ENCODE results near the gene CCDC187. TPM values are rescaled to one million over a fixed set of nuclear protein-coding genes. Genes with fewer than 3 reads are reported as not detected.

Gene CCDC187
- total RNA-seq, 1 donor from 2014 or later: 0.69 TPM

DNA sequence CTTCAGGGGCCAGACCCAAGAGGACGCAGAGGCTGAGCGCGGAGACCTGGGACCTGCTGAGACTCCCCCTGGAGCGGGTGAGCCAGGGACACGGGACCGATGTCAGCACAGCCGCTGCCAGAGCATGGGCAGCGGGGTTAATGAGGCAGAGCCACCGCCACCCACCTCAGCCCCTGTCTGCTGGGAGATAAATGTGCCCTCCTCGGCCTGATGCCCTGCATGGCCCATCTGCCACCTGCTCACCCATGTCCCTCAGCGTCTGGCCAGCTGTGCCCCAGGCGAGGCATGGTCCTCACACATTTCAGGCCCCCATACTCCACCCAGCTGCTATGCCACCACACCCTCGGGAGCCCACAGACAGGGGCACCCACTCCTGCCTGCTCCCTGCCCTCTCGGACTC lies 44.8 kb upstream of the CCDC187 start:
- CTCF ChIA-PET: no interaction called here
- Mint-ChIP-seq H3K4me3 (no peak overlapping the region), H3K27ac (no peak overlapping the region), H3K27me3 (no peaks in the 10 kb centered on the region), H3K36me3 (ENCODE audit: low read depth) (no peaks in the 10 kb centered on the region), H3K9me3 (no peaks in the 10 kb centered on the region), H3K4me1 (no peaks in the 10 kb centered on the region)
- DNase-seq (no peak), ATAC-seq (ENCODE audit: low read depth) (no peak)
- TF ChIP-seq, protein P1, sequence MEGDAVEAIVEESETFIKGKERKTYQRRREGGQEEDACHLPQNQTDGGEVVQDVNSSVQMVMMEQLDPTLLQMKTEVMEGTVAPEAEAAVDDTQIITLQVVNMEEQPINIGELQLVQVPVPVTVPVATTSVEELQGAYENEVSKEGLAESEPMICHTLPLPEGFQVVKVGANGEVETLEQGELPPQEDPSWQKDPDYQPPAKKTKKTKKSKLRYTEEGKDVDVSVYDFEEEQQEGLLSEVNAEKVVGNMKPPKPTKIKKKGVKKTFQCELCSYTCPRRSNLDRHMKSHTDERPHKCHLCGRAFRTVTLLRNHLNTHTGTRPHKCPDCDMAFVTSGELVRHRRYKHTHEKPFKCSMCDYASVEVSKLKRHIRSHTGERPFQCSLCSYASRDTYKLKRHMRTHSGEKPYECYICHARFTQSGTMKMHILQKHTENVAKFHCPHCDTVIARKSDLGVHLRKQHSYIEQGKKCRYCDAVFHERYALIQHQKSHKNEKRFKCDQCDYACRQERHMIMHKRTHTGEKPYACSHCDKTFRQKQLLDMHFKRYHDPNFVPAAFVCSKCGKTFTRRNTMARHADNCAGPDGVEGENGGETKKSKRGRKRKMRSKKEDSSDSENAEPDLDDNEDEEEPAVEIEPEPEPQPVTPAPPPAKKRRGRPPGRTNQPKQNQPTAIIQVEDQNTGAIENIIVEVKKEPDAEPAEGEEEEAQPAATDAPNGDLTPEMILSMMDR (IDR thresholded peaks at IDR 0.05): no peak
- intact Hi-C loops (cut with micrococcal nuclease): no loop called here
- POLR2A ChIA-PET: no interaction called here

DNA sequence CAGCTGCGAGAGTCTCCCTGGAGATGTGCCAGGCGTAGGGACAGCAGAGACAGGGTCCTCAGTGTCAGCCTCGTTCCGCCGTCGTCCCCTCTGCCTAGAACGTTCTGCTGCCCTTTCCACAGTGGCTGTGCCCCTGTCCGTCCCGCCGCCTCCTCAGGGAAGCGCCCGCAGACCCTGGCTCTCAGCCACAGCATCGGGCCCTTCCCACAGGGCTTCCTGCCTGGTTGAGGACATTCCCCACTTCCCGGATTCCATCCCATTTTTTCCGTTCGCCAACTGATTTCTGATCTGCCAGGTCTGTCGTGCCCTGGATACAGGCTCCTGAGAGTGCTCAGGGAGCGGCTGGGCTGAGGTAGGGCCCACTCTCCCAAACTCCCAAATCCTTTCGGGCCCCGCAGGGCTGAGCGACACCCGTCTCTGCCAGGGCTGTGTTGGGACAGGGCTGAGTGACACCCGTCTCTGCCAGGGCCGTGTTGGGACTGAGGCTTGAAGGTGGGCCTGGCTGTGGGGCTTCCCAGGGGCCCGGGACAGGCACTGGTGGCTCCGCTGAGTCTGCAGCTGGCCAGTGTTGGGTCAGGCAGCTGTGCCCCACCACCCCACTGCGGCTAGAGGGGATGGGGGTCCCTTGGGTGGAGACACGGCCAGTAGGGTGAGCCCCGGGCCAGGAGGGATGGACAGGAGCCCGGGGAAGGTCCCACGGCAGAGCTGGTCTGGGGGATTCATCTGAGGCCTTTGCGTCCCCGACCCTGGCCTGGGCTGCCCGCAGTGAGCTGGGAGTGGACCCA lies 43.8 kb upstream of the CCDC187 start:
- Mint-ChIP-seq H3K4me3 (no peak overlapping the region), H3K27me3 (no peaks in the 10 kb centered on the region), H3K36me3 (ENCODE audit: low read depth) (no peaks in the 10 kb centered on the region), H3K9me3 (no peaks in the 10 kb centered on the region), H3K4me1 (peaks cover 4% of the 10 kb centered on the region), H3K27ac (no peak overlapping the region)
- CTCF ChIA-PET: no interaction called here
- TF ChIP-seq, protein P1 (IDR thresholded peaks at IDR 0.05): no peak
- POLR2A ChIA-PET: no interaction called here
- ATAC-seq (ENCODE audit: low read depth): no peak
- intact Hi-C loops (cut with micrococcal nuclease): no loop called here
- no peak for DNase-seq

DNA sequence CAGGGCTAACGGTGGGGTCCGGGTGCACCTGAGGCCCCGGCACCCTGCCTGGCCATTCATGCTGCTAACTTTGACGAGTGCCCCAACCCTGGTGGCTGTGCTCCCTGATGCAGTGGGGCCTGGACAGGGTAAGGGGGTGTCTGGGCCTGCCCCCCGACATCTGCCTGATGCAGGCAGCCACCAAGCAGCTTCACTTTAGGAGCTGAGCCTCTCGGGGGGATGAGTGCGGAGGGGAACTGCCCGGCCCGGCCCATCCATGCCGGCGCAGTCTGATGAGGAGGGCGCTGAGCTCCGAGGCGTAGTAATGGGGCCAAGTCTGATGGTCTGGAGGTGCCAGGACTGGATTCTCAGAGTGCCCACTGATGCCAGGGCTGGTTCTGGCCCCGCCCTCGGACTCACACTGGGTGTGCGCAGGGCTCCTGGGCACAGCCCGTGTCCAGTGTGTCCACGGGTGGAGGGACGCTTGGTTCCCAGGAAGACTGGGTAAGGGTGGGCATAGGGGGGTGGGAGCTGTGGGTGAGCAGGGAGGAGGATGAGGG lies 43.1 kb upstream of the CCDC187 start:
- Mint-ChIP-seq H3K36me3 (ENCODE audit: low read depth) (no peaks in the 10 kb centered on the region), H3K27me3 (no peaks in the 10 kb centered on the region), H3K9me3 (no peaks in the 10 kb centered on the region), H3K4me1 (peaks cover 5% of the 10 kb centered on the region), H3K4me3 (no peak overlapping the region), H3K27ac (no peak overlapping the region)
- no peak for DNase-seq
- intact Hi-C loops (cut with micrococcal nuclease): no loop called here
- TF ChIP-seq, protein P1 (IDR thresholded peaks at IDR 0.05): no peak
- ATAC-seq (ENCODE audit: low read depth): no peak
- ChIA-PET POLR2A (no interaction called here), CTCF (no interaction called here)

DNA sequence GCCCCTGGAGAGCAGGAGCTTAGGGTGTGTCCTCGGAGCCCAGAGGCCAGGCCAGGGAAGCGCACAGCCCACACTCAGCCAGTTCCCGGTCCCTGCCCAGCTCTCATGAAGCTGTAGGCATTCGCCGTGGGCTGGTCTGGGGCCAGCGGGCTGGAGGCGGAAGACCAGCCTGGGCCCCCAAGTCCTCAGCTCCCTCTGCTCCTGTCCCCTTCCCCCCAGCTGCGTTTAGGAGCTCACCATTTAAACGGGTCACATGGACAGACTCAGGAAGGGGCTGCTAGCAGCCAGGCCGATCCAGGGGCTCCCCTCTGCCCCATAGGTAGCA lies 42.2 kb upstream of the CCDC187 start:
- peaks cover 5% of the 10 kb centered on the region for H3K4me1 Mint-ChIP-seq
- no peaks in the 10 kb centered on the region for H3K36me3 Mint-ChIP-seq (ENCODE audit: low read depth)
- TF ChIP-seq, protein P1 (IDR thresholded peaks at IDR 0.05): no peak
- ATAC-seq (ENCODE audit: low read depth) (no peak), DNase-seq (no peak)
- no peaks in the 10 kb centered on the region for H3K9me3 Mint-ChIP-seq
- H3K27me3 Mint-ChIP-seq: no peaks in the 10 kb centered on the region
- no peak overlapping the region for H3K27ac Mint-ChIP-seq
- CTCF ChIA-PET: no interaction called here
- no peak overlapping the region for H3K4me3 Mint-ChIP-seq
- POLR2A ChIA-PET: no interaction called here
- intact Hi-C loops (cut with micrococcal nuclease): no loop called here

DNA sequence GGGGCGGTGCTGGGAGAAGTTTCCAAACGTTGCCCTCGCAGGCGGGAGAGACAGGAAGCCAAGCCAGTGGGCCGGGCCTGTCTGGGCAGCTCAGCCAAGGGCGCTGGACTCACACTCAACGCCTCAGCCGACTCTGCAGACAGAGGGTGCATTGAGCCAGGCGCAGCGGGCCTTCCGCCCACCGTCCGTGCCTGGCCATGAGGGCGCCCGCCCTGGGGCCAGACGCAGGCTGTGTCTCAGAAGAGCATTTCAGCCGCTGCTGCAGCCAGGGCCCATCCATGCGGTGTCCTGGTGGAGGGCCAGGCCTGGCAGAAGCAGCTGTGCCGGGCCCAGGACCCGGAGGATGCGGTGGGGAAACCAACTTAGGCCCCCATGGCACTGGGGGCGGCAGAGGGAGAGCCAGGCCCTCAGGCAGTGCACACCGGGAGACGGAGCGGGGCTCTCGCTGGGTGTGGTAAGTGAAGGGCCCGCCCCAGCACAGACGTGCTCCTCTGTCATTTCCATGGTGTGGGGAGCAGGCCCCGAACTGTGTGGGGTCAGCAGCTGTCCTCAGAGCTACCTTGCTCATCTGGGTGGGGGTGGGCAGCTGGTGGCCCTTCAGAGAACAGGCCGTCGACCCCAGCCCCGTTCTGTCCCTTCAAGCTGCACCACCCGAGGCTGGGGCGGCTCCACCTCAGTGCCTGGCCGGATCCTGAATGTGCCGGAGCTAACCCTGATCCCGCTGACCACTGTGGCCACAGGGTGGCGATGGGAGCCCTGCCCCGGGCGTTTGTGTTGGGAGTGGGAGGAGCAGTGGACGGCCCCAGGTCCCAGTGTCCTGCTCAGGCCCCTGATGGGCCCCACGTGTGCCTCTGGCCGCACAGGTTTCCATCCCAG lies 41.6 kb upstream of the CCDC187 start:
- ATAC-seq (ENCODE audit: low read depth): no peak

More for the DNA sequence above, 41.6 kb upstream of the CCDC187 start:
- Mint-ChIP-seq H3K27me3 (no peaks in the 10 kb centered on the region), H3K36me3 (ENCODE audit: low read depth) (no peaks in the 10 kb centered on the region), H3K4me3 (no peak overlapping the region), H3K9me3 (no peaks in the 10 kb centered on the region), H3K4me1 (peaks cover 5% of the 10 kb centered on the region), H3K27ac (no peak overlapping the region)
- DNase-seq: no peak
- intact Hi-C loops (cut with micrococcal nuclease): no loop called here
- TF ChIP-seq, protein P1 (IDR thresholded peaks at IDR 0.05): no peak
- POLR2A ChIA-PET: interaction anchor here (1.7 kb wide), 1 partner anchor 18 kb away, joined by 3 read pairs; no protein-coding TSS in a partner anchor
- CTCF ChIA-PET: no interaction called here

Data from activated B cell treated with CpG ODN at 0.5 μM for 24 hours (primary cell).